ENCODE results near the gene USP13. TPM values are rescaled to one million over a fixed set of nuclear protein-coding genes. Genes with fewer than 3 reads are reported as not detected.

USP13 gene
- total RNA-seq, 1 experiment from 2014 or later: 16.9 TPM

GRCh38 chr3:179732661-179733348, 80.0 kb downstream of the USP13 start:
- no peak for DNase-seq (ENCODE audit: low spot score)

GRCh38 chr3:179733797-179734196, 81.0 kb downstream of the USP13 start:
- no peak for DNase-seq (ENCODE audit: low spot score)

- no peak for DNase-seq (ENCODE audit: low spot score)
Observed at GRCh38 chr3:179734497-179735281, 81.8 kb downstream of the USP13 start.

GRCh38 chr3:179735321-179735720, 82.5 kb downstream of the USP13 start:
- DNase-seq (ENCODE audit: low spot score): no peak

- no peak for DNase-seq (ENCODE audit: low spot score)
Observed at GRCh38 chr3:179738998-179739397, 86.2 kb downstream of the USP13 start.

GRCh38 chr3:179739816-179740594, 87.2 kb downstream of the USP13 start:
- DNase-seq (ENCODE audit: low spot score): no peak

GRCh38 chr3:179743913-179744312, 91.1 kb downstream of the USP13 start:
- no peak for DNase-seq (ENCODE audit: low spot score)

- no peak for DNase-seq (ENCODE audit: low spot score)
Observed at GRCh38 chr3:179744667-179745066, 91.8 kb downstream of the USP13 start.

GRCh38 chr3:179745079-179745478, 92.2 kb downstream of the USP13 start:
- no peak for DNase-seq (ENCODE audit: low spot score)

- no peak for DNase-seq (ENCODE audit: low spot score)
Observed at GRCh38 chr3:179745716-179746115, 92.9 kb downstream of the USP13 start.

GRCh38 chr3:179750720-179751328, 98.0 kb downstream of the USP13 start:
- DNase-seq (ENCODE audit: low spot score): peak; percentile 22

- DNase-seq (ENCODE audit: low spot score): peak; percentile 94
Observed at GRCh38 chr3:179760944-179761343, 108.1 kb downstream of the USP13 start.

- DNase-seq (ENCODE audit: low spot score): no peak
Observed at GRCh38 chr3:179765396-179765795, 112.6 kb downstream of the USP13 start.

GRCh38 chr3:179766416-179767133, 113.7 kb downstream of the USP13 start:
- no peak for DNase-seq (ENCODE audit: low spot score)

- peak; percentile 76 for DNase-seq (ENCODE audit: low spot score)
Observed at GRCh38 chr3:179768080-179768479, 115.2 kb downstream of the USP13 start.

- DNase-seq (ENCODE audit: low spot score): no peak
Observed at GRCh38 chr3:179769411-179770247, 116.8 kb downstream of the USP13 start.

- DNase-seq (ENCODE audit: low spot score): no peak
Observed at GRCh38 chr3:179771797-179772196, 119.0 kb downstream of the USP13 start.

GRCh38 chr3:179772297-179772696, 119.5 kb downstream of the USP13 start:
- DNase-seq (ENCODE audit: low spot score): no peak

GRCh38 chr3:179775416-179776122, 122.7 kb downstream of the USP13 start:
- DNase-seq (ENCODE audit: low spot score): no peak

GRCh38 chr3:179782841-179783240, 130.0 kb downstream of the USP13 start:
- DNase-seq (ENCODE audit: low spot score): peak; percentile 18
